GM19468 (cell line): Measurements from ENCODE around the gene TMEM11.
"Not testable (repeated sequence)": the region's sequence is repeated elsewhere in the genome, so short reads cannot be mapped to it uniquely, and the experiment has no call there.

ENCODE experiments used
- ATAC-seq: cut with Tn5 transposase; IDR thresholded peaks from one replicate; pipeline ENCODE4 v1.9.1; 2021; ENCODE audit warnings: mild to moderate bottlenecking, moderate library complexity, moderate number of reproducible peaks; ENCODE audit not compliant: unreplicated experiment; ENCODE audit errors: extremely low read depth

TMEM11 gene

GRCh38 chr17:21242780-21243515 lies 29.0 kb upstream of the TMEM11 start:
- no peak for ATAC-seq

- ATAC-seq, result no peak
These were observed 28.2 kb upstream of the TMEM11 start for GRCh38 chr17:21242026-21242697.

- ATAC-seq, result no peak
These were observed 27.6 kb upstream of the TMEM11 start for GRCh38 chr17:21241564-21241963.

- ATAC-seq, result no peak
These were observed 26.6 kb upstream of the TMEM11 start for GRCh38 chr17:21240369-21241055.

- no peak for ATAC-seq
These were observed 25.9 kb upstream of the TMEM11 start for GRCh38 chr17:21239680-21240368.

GRCh38 chr17:21235921-21236320 lies 22.0 kb upstream of the TMEM11 start:
- no peak for ATAC-seq

GRCh38 chr17:21233581-21234347 lies 19.8 kb upstream of the TMEM11 start:
- ATAC-seq, result no peak

- no peak for ATAC-seq
These were observed 18.2 kb upstream of the TMEM11 start for GRCh38 chr17:21232033-21232749.

GRCh38 chr17:21231533-21231932 lies 17.6 kb upstream of the TMEM11 start:
- ATAC-seq, result no peak

- ATAC-seq, result no peak
These were observed 14.9 kb upstream of the TMEM11 start for GRCh38 chr17:21228845-21229244.

- no peak for ATAC-seq
These were observed 14.2 kb upstream of the TMEM11 start for GRCh38 chr17:21228111-21228510.

GRCh38 chr17:21227277-21227676 lies 13.3 kb upstream of the TMEM11 start:
- not testable (repeated sequence) for ATAC-seq

- no peak for ATAC-seq
These were observed 9.1 kb upstream of the TMEM11 start for GRCh38 chr17:21223086-21223485.

GRCh38 chr17:21218831-21219380 lies 4.9 kb upstream of the TMEM11 start:
- ATAC-seq, result no peak

GRCh38 chr17:21218101-21218500 lies 4.1 kb upstream of the TMEM11 start:
- no peak for ATAC-seq

GRCh38 chr17:21217346-21217745 lies 3.4 kb upstream of the TMEM11 start:
- no peak for ATAC-seq

- ATAC-seq, result no peak
These were observed 2.0 kb upstream of the TMEM11 start for GRCh38 chr17:21215935-21216334.

- ATAC-seq, result no peak
These were observed 998 bp upstream of the TMEM11 start for GRCh38 chr17:21214777-21215541.
